Transverse colon (tissue), 4 donors: ENCODE results near the gene DCAF11. TPM values are rescaled to one million over a fixed set of nuclear protein-coding genes. Genes with fewer than 3 reads are reported as not detected.

ENCODE experiments used
- DNase-seq: peaks from one replicate; pipeline ENCODE4 v3.0.0-alpha.2; 2019
- H3K27ac ChIP-seq, 4 donors: fragments of 200-600 bp; sonication (generic); 2 replicates each; pipeline ENCODE4 v1.5.1; 2016 to 2018; ENCODE audit warnings: inconsistent platforms in 4 of 4
- H3K27me3 ChIP-seq: fragments of 200-600 bp; sonication (generic); 2 replicates; pipeline ENCODE4 v1.5.1; 2017; ENCODE audit warnings: inconsistent platforms
- H3K36me3 ChIP-seq, 4 donors: fragments of 200-600 bp; sonication (generic); 2 replicates each; pipeline ENCODE4 v1.5.1; 2017 to 2019; ENCODE audit warnings: inconsistent platforms in 4 of 4
- H3K4me1 ChIP-seq, 4 donors: fragments of 200-600 bp; sonication (generic); 2 replicates each; pipeline ENCODE4 v1.5.1; 2017 to 2020; ENCODE audit warnings: inconsistent platforms in 4 of 4
- H3K4me3 ChIP-seq, 4 donors: fragments of 200-600 bp; sonication (generic); 1 replicate in 1 of 4; 2 replicates in 3 of 4; pipeline versions ENCODE4 v1.5.1 to v1.6.1; 2017 to 2019; ENCODE audit warnings: inconsistent platforms in 4 of 4
- H3K9me3 ChIP-seq, 2 donors: fragments of 200-600 bp; sonication (generic); 2 replicates each; pipeline ENCODE4 v1.5.1; 2017 to 2019; ENCODE audit warnings: inconsistent platforms in 2 of 2
- EP300 ChIP-seq: sonication (generic); formaldehyde crosslinking; IDR thresholded peaks from one replicate; pipeline ENCODE4 v1.6.1; 2017; ENCODE audit warnings: antibody characterized with exemption, low read depth
- POLR2A ChIP-seq: fragments of 450-650 bp; IDR thresholded peaks from one replicate; pipeline ENCODE4 v1.6.1; 2016; ENCODE audit warnings: antibody characterized with exemption, mild to moderate bottlenecking, moderate library complexity
- POLR2AphosphoS5 ChIP-seq, 3 donors: sonication (generic); formaldehyde crosslinking; IDR thresholded peaks; one replicate each; pipeline ENCODE4 v1.6.1; 2016; ENCODE audit warnings: antibody characterized with exemption in 3 of 3
- WGBS, 2 donors: methylation state at CpG; one replicate each; pipeline ENCODE4 v1.1.5; 2018; ENCODE audit warnings: low coverage in 1 of 2; 5-methylcytosine and 5-hydroxymethylcytosine counted together
- in situ Hi-C, 4 donors: fragments of 200-750 bp; cut with MboI; loops; one replicate each; pipeline versions ENCODE4 v1.15.0 to v1.15.1; 2017; ENCODE audit warnings: low sequenced_read_pairs in 3 of 4, low pct_ligation_motif_present in 1 of 4, low pct_unique_long_range_greater_than_20kb in 1 of 4
- intact Hi-C: fragments of 100-400 bp; cut with DNase I; formaldehyde crosslinking; loops from one replicate; pipeline ENCODE4 v1.15.1; 2023; ENCODE audit warnings: low total_unique reads
- total RNA-seq, 4 donors: library from RNA; depleted of rRNA; stranded (reverse); fragments of >200 nt; gene quantifications; one replicate each; pipeline ENCODE4 v1.1.0, GENCODE V29; 2016
- TF ChIP-seq, protein P1 (sequence below), 5 experiments: fragments of 200-600 bp in 3 of 5; fragments of 450-650 bp in 2 of 5; sonication (generic) in 3 of 5; IDR thresholded peaks; 1 replicate in 2 of 5; 2 replicates in 3 of 5; pipeline ENCODE4 v1.5.1; 2016 to 2017; ENCODE audit warnings: antibody characterized with exemption in 5 of 5, inconsistent platforms in 3 of 5, mild to moderate bottlenecking in 2 of 5, moderate library complexity in 1 of 5

DCAF11 gene
- total RNA-seq, 4 donors from 2014 or later, result 86.4 to 267 (median 198) TPM

DNA sequence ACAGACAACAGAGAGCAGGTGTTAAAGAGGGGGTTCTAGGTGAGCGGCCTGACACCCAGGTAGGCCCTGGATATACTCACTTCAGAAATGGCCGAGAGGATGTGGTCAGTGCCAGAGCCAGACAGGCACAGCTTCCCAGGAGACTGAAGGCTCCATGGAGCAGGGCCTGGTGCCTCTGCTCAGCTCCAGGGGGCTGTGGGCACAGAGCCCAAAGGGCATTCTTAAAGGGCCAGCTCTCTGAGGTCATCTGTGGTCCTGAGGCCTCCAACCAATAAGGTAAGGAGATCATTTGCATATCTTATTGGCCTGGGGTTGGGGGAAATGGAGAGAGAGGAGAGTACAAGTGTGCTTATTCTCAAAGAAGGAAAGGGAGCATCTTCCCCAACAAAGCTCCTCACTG, 30.1 kb upstream of the DCAF11 start:
- intact Hi-C loops, result no loop called here
- no peaks in the 10 kb centered on the region for H3K36me3 ChIP-seq
- TF ChIP-seq POLR2A, result no peak
- TF ChIP-seq POLR2AphosphoS5 (IDR thresholded peaks at IDR 0.05), result no peak
- TF ChIP-seq EP300, result no peak
- TF ChIP-seq, protein P1, sequence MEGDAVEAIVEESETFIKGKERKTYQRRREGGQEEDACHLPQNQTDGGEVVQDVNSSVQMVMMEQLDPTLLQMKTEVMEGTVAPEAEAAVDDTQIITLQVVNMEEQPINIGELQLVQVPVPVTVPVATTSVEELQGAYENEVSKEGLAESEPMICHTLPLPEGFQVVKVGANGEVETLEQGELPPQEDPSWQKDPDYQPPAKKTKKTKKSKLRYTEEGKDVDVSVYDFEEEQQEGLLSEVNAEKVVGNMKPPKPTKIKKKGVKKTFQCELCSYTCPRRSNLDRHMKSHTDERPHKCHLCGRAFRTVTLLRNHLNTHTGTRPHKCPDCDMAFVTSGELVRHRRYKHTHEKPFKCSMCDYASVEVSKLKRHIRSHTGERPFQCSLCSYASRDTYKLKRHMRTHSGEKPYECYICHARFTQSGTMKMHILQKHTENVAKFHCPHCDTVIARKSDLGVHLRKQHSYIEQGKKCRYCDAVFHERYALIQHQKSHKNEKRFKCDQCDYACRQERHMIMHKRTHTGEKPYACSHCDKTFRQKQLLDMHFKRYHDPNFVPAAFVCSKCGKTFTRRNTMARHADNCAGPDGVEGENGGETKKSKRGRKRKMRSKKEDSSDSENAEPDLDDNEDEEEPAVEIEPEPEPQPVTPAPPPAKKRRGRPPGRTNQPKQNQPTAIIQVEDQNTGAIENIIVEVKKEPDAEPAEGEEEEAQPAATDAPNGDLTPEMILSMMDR (IDR thresholded peaks at IDR 0.05), result no peak
- in situ Hi-C loops, result no loop called here
- no peaks in the 10 kb centered on the region for H3K27me3 ChIP-seq
- no peak for DNase-seq
- H3K27ac ChIP-seq, result no peak overlapping the region
- peaks cover 0 to 17% (median 10%) of the 10 kb centered on the region in 4 donors for H3K4me1 ChIP-seq
- H3K4me3 ChIP-seq, result no peak overlapping the region
- no peaks in the 10 kb centered on the region for H3K9me3 ChIP-seq
- 100% methylated on average over 2 of the region's 2 CpGs; no CpG with 5 or more reads in 1 of the 2 donors for WGBS, 2 donors

DNA sequence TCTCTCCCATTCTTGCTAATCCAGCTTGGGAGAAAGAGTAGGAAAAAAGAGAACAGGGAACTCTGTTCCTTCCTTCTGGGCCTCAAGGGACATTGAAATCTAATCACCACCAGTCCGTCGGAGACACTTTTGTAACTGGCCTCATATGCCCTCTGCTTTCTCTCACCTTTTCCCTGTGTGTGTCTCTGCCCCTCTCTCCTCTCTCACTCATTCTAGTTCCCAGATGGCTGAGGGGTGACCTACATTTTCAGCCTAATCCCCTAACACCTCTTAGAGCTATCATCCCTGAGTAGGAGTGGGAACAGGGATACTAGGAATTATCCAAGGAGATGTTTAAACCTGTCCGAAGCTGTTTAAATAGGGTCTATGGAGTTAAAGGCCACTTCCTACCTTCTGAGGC, 29.4 kb upstream of the DCAF11 start:
- H3K4me3 ChIP-seq, result no peak overlapping the region
- intact Hi-C loops, result no loop called here

DNA sequence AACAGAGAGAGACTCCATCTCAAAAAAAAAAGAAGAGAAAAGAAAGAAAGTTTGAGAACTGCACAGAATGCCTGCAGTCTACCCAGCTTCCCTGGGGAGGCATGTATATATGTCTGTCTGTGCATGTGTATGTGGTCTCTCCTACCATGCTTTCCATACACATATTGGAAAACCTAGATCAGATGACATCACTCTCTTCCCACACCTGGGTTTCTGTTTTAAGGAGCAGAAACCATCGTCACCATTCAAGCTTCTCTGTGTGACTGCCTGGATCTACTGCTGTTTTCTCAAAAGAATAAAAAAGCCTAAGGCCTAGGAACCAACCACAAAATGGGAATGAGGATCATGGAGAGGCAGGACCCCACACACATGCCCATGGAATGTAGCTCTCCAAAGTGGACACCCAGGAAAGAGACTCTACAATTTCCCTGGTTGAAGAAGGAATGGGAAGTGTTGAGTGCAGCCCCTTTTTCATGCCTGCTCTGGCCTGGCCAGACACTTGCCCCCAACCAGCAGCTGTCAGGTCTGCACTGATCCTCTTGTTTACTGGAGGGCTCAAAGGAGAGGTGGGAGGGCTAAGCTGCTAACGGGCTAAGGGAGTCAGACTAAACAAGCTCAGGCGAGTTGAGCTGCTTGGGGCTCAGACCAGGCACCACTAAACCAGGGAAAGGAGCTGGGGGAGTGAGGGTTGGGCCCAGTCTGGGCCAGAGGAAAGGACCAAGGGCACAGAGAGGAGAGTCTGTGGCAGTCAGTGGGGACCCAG, 28.2 kb upstream of the DCAF11 start:
- no peaks in the 10 kb centered on the region for H3K27me3 ChIP-seq
- in situ Hi-C loops (no loop called here), intact Hi-C loops (no loop called here)
- no peaks in the 10 kb centered on the region for H3K36me3 ChIP-seq
- no peak overlapping the region for H3K27ac ChIP-seq
- peaks cover 0 to 11% (median 4%) of the 10 kb centered on the region in 4 donors for H3K4me1 ChIP-seq
- DNase-seq, result no peak
- 80 to 90% methylated on average over 1 to 3 of the region's 3 CpGs for WGBS, 2 donors
- TF ChIP-seq POLR2A (no peak), POLR2AphosphoS5 (IDR thresholded peaks at IDR 0.05) (no peak), EP300 (no peak)
- TF ChIP-seq, protein P1 (IDR thresholded peaks at IDR 0.05), result no peak
- no peaks in the 10 kb centered on the region for H3K9me3 ChIP-seq
- no peak overlapping the region for H3K4me3 ChIP-seq

More for the DNA sequence above, 29.4 kb upstream of the DCAF11 start:
- 91 to 94% methylated on average over 3 of the region's 3 CpGs for WGBS, 2 donors
- no peak for DNase-seq
- peaks cover 0 to 16% (median 10%) of the 10 kb centered on the region in 4 donors for H3K4me1 ChIP-seq
- no peak for TF ChIP-seq EP300
- no peak for TF ChIP-seq POLR2AphosphoS5 (IDR thresholded peaks at IDR 0.05)
- TF ChIP-seq, protein P1 (IDR thresholded peaks at IDR 0.05), result no peak
- TF ChIP-seq POLR2A, result no peak
- H3K9me3 ChIP-seq, result no peaks in the 10 kb centered on the region
- in situ Hi-C loops, result no loop called here
- no peaks in the 10 kb centered on the region for H3K36me3 ChIP-seq
- no peak overlapping the region for H3K27ac ChIP-seq
- H3K27me3 ChIP-seq, result no peaks in the 10 kb centered on the region

DNA sequence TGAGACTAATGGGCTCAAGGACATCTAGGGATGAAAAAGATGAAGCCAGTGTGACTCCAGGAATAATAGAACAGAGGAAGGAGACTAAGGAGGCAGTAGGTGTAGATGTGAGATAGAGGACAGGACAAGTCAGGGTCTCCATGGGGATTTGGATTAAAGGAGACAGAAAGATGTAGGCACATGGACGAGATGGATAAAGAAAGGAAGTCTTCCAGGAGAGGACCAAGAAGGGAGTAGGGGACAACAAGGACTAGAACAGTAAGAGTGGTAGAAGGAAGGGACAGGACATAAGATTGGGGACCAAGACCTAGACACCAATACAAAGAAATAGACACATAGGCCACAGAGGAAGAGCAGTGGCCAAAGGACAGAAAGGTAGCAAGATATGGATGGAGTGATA, 27.6 kb upstream of the DCAF11 start:
- Histone ChIP-seq H3K9me3 (no peaks in the 10 kb centered on the region), H3K4me1 (peaks cover 0 to 12% (median under 1%) of the 10 kb centered on the region in 4 donors), H3K27ac (no peak overlapping the region), H3K27me3 (no peaks in the 10 kb centered on the region), H3K36me3 (no peaks in the 10 kb centered on the region), H3K4me3 (no peak overlapping the region)
- in situ Hi-C loops (no loop called here), intact Hi-C loops (no loop called here)
- TF ChIP-seq, protein P1 (IDR thresholded peaks at IDR 0.05), result no peak
- TF ChIP-seq EP300 (no peak), POLR2A (no peak), POLR2AphosphoS5 (IDR thresholded peaks at IDR 0.05) (no peak)
- 83 to 85% methylated on average over 1 of the region's 1 CpG for WGBS, 2 donors
- no peak for DNase-seq
